GM23338 (cell line): ENCODE data around the gene LPO.

Experiments
- CTCF ChIP-seq, 2 experiments: fragments of 200-600 bp in 1 of 2; sonication (generic) in 1 of 2; conservative IDR thresholded peaks; 2 replicates each; pipeline versions ENCODE4 v1.5.1 to v1.6.1; 2016 to 2017; ENCODE audit warnings: antibody characterized with exemption in 2 of 2, low read depth in 2 of 2, mild to moderate bottlenecking in 2 of 2, moderate library complexity in 1 of 2
- EZH2 ChIP-seq: fragments of 200-600 bp; sonication (generic); IDR thresholded peaks from one replicate; pipeline ENCODE4 v1.8.0; 2017; ENCODE audit warnings: antibody characterized with exemption, mild to moderate bottlenecking, low read depth; ENCODE audit not compliant: unreplicated experiment
- EZH2phosphoT487 ChIP-seq: fragments of 200-600 bp; sonication (generic); IDR thresholded peaks from one replicate; pipeline ENCODE4 v1.8.1; 2018; ENCODE audit warnings: antibody characterized with exemption; ENCODE audit not compliant: unreplicated experiment
- NANOG ChIP-seq: IDR thresholded peaks from 2 replicates; pipeline ENCODE4 v1.6.1; 2016; ENCODE audit warnings: antibody characterized with exemption, borderline replicate concordance
- POLR2AphosphoS5 ChIP-seq: IDR thresholded peaks from 2 replicates; pipeline ENCODE4 v1.6.1; 2016; ENCODE audit warnings: antibody characterized with exemption, low read depth
- REST ChIP-seq: IDR thresholded peaks from one replicate; pipeline ENCODE4 v1.6.1; 2018; ENCODE audit warnings: antibody characterized with exemption; ENCODE audit not compliant: unreplicated experiment
- ZNF114 ChIP-seq: fragments of 250-450 bp; sonication (Bioruptor Pico); IDR thresholded peaks from 2 replicates; pipeline ENCODE4 v1.5.0; 2020; ENCODE audit warnings: mild to moderate bottlenecking, moderate library complexity
- ZNF331 ChIP-seq: fragments of 250-450 bp; sonication (Bioruptor Pico); IDR thresholded peaks from 2 replicates; pipeline ENCODE4 v1.5.0; 2020; ENCODE audit warnings: low read depth, mild to moderate bottlenecking, moderate library complexity
- ZNF462 ChIP-seq: fragments of 250-450 bp; sonication (Bioruptor Pico); IDR thresholded peaks from 2 replicates; pipeline ENCODE4 v1.5.0; 2020; ENCODE audit warnings: mild to moderate bottlenecking, moderate library complexity

- TF ChIP-seq CTCF (conservative IDR thresholded peaks at IDR 0.05; ENCODE audit: low read depth in 2 of 2): no peak
- TF ChIP-seq REST: no peak
- TF ChIP-seq EZH2phosphoT487: no peak
- no peak for TF ChIP-seq POLR2AphosphoS5
- TF ChIP-seq NANOG: no peak
- no peak for TF ChIP-seq EZH2
- TF ChIP-seq ZNF114 (CRISPR knock-in tag): no peak
- no peak for TF ChIP-seq ZNF462 (CRISPR knock-in tag)
- TF ChIP-seq ZNF331 (CRISPR knock-in tag): no peak
These were observed 47.0 kb downstream of the LPO start for GRCh38 chr17:58285422-58285810.
